Left renal pelvis (tissue), 4 donors: ENCODE results near the gene HOXA10. TPM values are rescaled to one million over a fixed set of nuclear protein-coding genes. Genes with fewer than 3 reads are reported as not detected.

Source experiments
- DNase-seq, 4 donors: peaks; one replicate each; pipeline ENCODE4 v3.0.0-alpha.2; 2013; ENCODE audit warnings: low read depth in 4 of 4, low spot score in 3 of 4
- polyA plus RNA-seq, 4 donors: library from polyadenylated mRNA; unstranded; fragments of 120-200 nt; gene quantifications; one replicate each; pipeline ENCODE4 v1.2.1, GENCODE V29; 2013; ENCODE audit not compliant: insufficient read length in 4 of 4

The HOXA10 gene
- polyA plus RNA-seq, result 100 to 1,000 TPM; 103 to 161 (median 136) TPM

DNA sequence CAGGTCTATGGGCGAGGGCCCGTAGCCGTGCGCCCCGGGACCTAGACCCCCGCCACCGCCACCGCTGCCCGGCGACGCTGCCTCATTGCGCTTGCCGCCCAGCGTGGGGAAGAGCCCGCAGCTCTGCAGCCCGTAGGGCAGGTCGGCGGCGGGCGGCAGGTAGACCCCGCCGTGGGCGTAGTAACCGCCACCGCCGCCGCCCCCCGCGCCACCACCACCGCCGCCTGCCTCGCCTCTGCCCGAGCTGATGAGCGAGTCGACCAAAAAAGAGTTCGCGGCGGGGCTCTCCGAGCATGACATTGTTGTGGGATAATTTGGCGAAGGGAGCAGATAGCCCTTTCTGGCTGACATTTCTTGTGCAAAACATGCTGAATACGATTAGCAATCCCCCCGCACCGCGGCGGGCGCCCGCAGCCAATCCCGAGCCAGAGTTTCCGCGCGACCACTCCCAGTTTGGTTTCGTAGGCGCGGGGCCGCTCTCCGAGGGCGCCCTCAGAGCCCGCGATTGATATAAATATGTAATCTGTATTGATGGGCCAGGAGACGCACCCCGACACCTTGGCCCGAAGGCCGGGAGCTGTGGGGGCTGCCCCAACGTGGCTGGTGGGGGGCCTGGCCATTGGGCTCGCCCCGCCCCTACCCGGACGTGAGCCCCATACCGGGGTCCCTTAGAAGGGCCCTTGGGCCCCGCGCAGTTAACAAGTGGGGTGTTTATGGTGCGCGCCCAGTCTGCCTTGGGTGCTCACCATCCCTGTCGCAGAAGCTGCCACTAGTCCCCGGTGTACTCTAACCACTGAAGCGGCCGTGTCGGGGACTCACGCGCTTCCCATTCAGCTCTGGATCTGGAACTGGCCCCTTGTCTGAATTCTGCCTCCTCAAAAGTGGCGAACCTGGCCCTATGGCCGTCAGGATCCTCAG lies at the start of gene HOXA10:
Gene HOXA10 (minus strand): TSS at position 365 of the 918 bp plus-strand sequence. CDS start 14 bp downstream, at position 351.
- peak in 1 of 4 donors; percentile 80 for DNase-seq

DNA sequence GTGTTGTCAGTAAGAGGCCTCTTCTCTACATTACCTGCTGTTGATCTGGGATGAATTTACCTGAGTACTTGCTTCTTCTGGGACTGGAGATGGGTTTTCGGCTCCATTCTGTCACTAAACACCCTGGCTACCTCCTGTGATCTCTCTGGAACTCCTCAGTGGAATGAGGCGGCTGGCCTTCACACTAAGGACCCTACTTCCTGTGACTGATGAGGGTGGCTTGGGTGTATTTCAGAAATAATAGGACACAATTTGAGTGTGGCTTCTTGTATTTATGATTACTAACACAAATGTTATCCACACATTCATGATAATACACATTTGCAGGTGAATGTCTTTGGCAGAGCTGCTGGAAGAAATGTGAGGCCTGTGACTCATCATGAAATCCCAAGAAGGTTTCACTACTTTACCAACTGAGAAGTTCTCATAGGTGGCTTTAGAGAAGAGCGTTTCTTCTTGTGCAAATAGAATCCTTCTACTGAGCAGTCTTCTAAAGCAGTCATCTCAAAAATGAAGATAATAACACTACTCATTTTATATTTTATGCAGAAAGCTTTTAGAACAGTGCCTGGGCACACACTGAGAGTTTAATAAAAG lies 47.2 kb upstream of the HOXA10 start:
- DNase-seq, result no peak

DNA sequence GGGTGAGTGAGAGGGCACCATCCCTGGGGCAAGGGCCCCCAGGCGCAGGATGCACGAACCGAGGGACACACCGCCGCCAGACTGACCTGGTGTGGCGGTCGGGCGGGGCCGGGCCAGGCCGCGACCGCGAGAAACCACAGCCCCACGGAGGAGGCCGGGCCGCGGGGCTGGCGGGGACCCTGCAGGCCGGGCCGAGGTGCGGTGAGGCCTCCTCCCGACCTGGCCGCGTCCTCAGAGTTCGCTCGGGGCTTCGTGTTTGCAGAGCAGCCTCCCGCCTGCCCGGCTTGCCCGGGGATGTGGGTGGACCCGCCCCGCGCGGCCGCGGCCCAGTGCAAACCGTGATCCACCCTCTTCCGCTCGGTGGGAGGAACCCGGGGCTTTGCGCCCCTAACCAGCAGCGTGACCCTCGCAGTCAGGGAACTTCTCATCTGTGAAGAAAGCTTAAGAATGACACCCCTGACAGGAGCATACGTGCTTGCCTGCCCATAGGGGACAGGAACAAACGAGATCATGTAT lies 46.4 kb upstream of the HOXA10 start:
- DNase-seq, result no peak

DNA sequence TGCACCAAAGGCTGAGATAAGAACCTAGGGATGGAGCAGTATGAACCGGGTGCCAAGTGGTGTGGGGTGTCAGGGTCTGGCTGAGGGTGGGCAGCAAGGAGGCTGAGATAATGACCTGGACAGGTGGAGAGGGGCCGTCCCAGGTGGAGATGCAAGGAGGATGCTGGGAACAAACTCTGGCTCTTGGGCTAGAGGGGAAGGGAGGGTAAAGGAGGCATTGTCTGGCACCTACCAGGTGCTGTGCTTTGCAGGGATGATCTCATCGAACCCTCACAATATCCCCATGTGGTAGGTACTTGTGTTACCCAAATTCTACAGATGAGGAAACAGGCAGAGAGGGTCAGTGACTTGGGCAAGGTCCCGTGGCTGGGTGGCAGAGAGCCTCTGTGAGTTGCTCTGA lies 45.7 kb upstream of the HOXA10 start:
- no peak for DNase-seq

DNA sequence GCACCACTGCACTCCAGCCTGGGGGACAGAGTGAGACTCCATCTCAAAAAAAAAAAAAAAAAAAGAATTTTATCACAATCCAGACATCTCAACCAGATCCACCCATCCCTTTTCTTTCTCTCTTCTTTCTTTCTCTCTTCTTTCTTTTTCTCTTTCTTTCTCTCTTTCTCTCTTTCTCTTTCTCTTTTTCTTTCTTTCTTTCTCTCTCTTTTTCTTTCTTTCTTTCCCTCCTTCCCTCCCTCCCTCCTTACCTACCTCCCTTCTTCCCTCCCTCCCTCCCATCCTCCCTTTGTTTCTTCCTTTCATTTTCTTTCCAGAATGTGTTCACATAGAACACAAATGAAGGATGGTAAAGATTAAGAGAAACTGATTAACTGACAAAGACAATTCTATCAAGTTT lies 43.8 kb upstream of the HOXA10 start:
- no peak for DNase-seq

DNA sequence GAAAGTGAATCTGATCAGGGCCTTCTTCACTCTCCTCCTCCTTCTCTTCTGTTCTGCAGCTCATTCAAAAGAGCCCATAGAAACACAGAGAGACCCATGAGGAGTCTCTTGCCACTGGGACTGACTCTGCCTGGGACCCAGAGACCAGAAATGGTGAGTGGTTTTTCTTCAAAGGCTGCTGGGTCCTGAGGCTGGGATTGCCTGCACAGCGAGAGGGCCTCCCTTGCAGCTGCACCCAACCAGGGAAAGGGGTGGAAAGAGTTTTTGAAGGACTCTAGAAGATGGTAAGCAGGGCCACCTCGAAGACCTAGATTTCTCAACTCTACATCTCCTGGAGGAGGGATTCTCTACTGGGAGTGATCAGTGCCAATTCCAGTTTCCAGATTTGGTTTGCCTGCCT lies 41.2 kb upstream of the HOXA10 start:
- no peak for DNase-seq

DNA sequence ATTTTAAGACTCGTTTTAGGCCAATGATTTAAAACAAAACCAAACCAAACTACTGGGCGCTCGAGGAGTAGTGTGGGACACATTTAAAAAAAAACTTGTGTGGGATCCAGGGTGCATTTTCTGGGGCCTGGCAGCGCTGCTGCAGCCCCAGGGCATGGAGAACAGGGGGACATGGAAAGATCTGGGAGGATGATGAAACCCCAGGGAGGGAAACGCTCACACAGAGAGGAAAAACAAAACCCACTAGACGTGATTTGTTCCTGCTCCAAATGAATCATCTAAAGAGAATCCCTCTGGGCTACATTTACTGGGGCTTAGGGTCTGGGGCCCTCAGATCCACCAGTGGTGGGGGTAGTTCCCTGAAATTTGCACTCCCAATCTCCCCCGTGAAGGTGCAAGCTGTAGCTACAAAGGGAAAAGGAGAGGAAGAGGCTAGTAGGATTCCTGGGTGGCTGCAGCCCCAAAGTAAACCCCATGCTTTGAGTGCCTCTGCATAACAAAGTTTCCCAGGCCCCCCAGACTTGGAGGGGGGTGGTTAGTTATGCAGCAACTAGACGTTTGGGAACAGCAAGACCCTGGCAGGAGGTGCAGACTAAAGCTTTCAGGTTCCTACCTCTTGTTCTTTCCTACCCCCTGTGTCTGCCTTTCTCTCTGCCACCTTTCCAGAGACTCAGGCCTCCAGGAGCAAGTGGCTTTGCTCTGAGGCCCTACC lies 40.3 kb upstream of the HOXA10 start:
- no peak for DNase-seq

DNA sequence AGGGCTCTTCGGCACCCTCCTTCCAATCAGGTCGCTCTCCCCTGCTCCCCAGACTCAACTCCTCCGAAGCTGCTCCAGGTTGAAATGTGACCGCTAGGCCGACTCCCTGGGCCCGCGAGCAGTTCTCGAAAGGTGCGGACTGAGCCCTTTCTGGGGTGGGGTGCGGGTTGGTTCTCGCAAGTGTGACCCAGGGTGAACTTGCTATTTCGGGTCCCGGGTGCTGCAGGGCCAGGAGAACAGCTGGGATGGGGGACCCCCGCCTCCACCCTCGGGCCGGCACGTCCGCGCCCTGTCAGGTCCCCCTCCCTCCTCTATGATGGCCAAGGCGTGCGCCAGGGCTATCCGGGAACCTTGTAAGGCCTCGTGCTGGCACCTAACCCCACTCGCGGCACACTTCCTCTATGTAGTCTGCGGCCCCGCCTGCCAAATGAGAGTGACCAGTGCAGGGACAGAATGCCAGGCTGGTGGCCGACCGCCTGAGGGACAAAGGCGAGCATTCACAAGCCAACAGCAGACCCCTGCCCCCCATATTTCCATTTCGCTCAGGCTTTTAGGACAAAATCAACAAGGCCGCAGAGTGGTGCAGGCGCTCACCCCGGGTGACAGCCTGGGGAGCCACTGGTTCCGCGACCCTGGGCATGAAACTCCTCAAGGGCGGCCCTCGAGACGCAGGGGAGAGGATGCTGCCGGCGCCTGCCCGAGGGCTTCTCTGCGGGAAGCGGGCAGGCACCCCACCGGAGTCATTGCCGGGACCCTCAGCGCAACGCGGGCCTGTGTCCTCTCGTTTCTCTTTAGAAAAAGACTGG lies 39.5 kb upstream of the HOXA10 start:
- no peak for DNase-seq

DNA sequence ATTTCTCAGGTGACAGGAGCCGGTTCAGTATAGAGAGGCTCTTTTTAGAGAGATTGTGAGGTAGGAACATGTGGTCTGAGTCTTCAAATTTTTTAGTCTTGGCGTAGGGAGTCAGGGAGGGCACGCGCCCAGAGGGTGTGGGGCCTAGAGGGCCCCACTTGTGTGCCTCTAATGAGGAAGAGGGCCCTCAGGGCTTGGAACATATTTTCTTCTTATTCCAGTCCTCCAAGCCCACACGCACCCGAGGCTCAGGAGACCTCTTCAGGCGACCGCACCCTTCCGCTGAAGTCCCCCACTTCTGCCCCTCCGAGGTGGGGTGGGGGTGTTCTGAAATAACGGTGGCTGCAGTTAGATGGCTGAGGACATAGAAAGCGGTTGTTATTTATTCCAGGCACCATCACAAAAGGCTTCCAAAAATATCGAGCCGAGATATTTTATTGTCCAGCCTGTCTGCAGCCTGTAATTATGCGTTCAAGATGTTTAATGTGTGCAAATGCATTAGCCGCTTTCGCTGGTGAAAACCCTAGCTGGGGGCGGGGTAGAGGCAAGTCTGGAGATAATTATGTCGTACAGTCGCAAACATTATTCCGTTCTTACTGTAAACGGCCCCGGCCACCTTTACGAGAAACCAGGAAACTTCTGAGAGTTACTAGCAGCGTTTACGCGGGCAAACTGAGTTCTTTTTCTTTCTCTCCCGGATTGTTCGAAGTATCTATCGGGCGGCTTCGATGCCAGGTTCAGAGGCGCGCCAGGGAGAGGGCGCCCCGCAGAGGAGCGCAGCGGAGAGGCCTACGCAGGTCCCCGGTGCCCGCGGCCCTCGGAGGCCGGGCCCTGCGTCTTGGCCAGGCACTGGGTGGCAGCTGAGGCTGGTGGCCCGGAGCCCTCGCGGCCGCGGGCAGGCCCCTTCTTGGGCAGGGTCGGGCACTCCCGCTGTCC lies 38.6 kb upstream of the HOXA10 start:
- no peak for DNase-seq

DNA sequence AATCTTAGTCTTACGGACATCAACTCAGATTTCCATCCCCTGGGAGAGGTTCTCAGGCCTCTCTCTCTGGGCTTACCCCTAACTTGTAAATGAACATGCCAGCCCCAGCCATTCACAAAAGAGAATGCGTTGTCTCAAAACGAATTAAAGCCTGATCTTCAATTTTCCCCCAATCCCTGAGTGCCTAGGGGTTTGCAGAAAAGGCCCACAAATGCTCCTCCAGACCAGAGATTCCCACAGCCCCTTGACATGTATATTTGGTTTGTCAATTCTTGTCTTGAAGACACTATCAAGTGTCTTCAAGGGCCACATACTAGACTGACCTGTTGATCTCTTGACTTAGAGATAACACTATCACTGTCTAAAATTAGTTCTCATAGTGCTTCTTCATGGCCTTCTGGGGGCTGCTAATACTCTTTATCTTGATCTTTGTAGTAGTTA lies 37.7 kb upstream of the HOXA10 start:
- no peak for DNase-seq

DNA sequence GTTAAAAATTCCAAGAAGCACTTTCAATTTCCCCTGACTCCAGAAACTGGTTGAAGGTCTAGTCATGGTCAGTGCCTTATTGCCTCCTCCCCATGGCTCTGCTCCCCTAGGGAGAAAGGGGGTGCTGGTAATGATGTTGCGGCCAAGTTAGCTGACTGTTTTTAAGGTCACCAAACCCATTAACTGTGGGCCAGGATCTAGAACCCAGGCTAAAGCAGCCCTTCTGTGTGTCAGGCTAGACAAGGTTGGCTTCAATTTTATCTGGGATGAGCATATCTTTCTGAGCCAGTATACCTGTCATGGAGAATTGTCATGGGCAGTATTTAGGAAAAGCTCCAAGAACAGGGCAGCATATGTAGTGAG lies 36.9 kb upstream of the HOXA10 start:
- no peak for DNase-seq

DNA sequence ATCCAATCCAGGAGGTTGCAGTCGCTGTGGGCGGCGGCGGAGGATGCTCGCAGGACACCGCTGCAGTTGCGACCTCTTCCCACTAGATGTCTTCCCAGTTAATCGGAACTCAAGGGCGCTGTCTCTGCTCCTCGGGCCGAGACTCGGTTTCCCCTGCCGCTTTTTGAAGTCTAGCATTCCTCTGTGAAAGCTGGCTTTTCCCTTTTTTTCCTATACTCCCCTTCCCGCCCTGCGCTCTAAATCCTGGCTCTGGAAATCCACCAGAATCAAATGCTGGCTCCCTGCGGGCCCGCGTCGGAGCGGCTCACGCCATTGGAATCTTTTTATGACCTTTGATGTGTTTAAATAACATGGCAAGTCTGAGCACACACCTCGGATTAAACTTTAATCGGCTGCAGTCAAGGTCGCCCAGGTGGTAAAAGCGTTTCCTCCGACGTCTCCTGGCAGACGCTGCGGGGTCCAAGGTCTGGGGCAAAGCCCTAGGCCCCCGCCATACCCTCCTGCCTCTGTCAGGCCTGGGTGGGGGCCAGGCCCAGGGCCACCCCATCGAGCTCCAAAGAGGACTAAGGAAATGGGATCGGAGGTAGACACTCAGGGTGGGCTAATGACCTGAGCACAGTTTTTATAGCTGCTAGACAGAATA lies 36.4 kb upstream of the HOXA10 start:
- DNase-seq, result no peak

DNA sequence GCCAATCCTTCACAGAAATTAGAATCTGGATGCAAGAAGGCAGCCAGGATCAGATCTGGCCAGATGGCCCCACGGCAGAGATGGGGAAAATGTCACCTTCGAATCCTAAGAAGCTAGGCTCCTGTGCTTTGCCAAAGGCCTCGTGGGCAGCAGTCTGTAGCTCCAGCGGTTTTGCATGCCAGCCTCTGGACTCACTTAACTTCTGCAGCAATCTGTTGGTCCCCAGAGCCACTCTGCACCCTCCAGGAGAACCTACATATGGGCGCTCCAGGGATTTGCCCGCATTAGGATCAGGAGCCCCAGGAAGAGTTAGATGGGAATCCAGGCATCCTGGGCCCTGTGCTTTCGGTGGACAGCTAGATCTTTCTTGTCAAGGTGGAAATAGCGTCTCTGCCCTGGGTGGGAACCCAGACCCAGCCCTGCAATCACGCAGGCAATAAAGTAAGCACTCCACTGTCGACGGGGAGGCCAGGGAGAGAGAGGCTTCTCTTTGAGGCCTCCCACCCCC lies 35.9 kb upstream of the HOXA10 start:
- DNase-seq, result no peak

DNA sequence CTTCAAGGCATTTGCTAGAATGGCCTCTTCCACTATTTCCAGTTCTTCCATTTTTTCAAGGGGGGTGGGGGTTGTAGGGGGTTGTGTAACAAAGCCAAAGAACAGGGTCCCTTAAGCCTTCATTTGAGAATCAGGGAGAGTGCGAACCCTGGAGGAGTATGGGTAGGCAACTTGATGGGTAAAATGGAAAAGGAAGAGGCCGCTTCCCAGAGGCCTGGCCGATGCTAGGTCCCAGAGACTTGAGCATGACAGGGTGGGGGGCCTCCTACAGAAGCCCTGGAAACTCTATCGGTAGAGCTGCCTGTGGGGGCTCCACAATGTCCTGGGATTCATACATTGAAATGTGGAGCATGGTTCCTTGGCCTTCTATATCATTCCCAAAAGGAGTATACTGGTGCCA lies 34.9 kb upstream of the HOXA10 start:
- DNase-seq, result no peak

DNA sequence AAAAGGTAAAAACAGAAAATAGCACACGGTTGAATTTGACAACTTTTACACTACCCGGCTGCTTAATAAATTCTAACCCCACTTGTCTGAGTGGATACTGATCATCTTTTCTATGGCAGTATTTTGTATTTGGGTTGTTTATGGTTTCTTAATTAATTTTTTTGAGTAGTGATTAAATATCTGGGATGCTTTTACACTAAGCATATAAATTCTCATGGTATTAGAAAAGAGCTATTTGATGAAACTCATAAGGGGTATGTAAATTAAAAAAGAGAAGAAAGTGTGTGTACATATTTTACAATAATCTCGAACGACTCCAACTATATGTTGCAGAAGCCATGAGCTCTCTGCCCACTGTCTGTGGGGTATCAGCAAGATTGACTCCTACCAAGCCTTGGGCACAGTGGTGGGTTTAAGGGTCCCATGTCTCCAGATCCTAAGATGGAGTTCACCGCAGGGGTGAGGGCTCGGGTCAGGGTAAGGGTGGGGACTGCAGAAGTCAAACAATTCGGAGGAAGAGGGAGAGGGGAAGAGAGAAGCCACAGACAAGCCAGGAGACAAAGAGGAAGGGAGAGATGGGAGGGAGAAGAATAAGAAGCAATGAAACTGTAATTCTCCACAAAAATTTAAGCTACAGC lies 33.3 kb upstream of the HOXA10 start:
- DNase-seq, result no peak

DNA sequence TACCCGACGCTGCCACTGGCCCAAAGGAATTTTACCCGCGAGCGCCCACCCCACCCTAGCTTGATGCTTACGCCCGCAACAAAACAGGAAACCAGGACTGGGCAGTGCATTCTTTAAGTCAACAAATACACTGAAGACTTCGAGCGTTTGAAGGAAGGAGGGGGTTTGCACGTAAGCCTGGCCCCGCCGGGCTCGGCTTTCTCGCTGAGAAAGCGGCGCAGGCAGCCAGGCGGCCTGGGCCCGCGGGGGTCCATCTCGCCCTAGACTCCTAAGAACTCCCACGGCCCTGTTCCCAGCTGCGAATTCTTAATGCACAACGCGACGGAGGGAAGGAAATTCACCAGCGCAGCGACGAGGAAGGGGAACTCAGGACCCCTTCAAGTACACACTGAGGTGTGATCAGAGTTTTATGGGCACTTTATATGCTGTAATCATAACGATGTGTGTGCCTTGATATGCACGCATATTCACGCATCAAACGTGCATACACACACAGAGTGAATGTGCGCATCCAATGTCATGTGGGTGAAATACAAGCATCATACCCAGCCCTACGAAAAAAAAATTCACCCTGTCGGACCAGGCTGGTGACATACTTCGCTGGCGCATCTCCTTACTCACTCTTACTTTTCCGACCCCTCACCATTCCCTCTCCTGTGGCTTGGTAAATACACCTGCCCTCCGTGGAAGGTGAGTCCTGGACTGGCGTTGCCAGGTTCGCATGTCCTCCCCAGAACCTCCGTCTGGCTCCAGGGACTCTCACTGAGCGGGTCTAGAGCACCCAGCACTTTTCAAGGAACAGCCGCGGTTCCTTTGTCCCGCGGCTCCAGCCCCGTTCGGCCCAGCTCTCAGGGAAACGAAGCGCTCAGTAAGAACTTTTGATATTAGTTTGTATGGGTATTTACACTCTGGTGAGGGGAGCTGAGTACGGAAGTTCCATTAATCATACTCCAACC lies 31.5 kb upstream of the HOXA10 start:
- no peak for DNase-seq

DNA sequence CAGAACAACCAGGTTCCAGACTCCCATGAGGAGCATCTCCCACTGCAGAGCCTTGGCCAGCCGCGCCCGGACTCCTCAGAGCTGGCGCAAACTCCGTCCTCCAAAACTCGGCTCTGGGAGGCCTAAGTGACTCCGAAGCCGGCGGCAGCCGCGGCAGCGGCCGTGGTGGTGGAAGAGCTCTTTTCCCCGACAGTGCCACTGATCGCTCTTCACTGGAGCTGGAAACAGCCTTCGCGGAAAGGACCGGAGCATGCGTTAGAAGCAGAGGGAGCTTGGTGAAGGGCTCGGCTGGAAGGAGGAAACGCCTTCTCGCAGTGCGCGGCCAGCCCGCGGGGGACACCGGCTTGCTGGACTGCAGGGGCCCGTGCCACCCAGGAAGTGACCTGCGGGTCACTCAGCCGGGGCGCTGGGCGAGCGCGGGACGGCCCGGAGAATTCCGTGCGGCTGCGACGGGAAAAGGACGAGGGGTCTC lies 30.8 kb upstream of the HOXA10 start:
- DNase-seq, result no peak
